Measurements from ENCODE around the gene GTF3C5.
"Not testable (repeated sequence)": the region's sequence is repeated elsewhere in the genome, so short reads cannot be mapped to it uniquely, and the experiment has no call there.

The GTF3C5 gene

GRCh38 chr9:132997591-132997990, 33.2 kb upstream of the GTF3C5 start:
- no peak for DNase-seq

DNA sequence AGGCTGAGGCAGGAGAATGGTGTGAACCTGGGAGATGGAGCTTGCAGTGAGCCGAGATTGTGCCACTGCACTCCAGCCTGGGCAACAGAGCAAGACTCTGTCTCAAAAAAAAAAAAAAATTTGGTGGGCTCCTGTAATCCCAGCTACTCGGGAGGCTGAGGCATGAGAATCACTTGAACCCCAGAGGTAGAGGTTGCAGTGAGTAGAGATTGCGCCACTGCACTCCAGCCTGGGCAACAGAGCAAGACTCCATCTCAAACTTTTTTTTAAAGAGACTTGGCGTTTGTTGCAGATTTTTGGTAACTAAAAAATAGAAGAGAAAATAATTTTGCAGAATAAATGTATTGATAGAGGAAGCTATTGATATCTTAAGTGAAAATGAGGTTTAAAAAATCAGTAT, 32.6 kb upstream of the GTF3C5 start:
- DNase-seq = not testable (repeated sequence)

GRCh38 chr9:132998831-132999635, 31.8 kb upstream of the GTF3C5 start:
- DNase-seq = no peak

GRCh38 chr9:133002147-133003070, 28.4 kb upstream of the GTF3C5 start:
- DNase-seq = no peak

- no peak for DNase-seq
Measured at GRCh38 chr9:133003071-133003461, 27.7 kb upstream of the GTF3C5 start.

DNA sequence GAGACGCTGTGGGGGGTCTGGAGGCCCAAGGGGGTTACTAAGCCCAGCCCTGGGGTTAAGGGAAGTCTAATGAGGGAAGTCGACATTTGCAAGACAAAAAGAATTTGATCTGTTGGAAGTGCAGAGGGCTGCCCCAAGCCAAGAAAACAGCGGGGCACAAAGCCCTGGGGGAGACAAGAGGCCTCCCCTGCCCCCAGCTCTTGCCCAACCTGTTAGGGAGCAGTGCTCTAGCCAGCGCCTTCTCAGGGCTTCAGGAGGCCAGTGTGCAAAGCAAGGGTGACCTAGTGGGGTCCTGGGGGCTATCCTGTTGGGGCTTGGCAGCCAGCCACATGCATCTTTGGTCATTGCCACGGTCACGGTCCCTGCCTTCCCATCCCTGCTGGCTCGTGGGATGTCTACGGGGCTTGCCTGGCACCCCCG, 27.1 kb upstream of the GTF3C5 start:
- DNase-seq = no peak

DNA sequence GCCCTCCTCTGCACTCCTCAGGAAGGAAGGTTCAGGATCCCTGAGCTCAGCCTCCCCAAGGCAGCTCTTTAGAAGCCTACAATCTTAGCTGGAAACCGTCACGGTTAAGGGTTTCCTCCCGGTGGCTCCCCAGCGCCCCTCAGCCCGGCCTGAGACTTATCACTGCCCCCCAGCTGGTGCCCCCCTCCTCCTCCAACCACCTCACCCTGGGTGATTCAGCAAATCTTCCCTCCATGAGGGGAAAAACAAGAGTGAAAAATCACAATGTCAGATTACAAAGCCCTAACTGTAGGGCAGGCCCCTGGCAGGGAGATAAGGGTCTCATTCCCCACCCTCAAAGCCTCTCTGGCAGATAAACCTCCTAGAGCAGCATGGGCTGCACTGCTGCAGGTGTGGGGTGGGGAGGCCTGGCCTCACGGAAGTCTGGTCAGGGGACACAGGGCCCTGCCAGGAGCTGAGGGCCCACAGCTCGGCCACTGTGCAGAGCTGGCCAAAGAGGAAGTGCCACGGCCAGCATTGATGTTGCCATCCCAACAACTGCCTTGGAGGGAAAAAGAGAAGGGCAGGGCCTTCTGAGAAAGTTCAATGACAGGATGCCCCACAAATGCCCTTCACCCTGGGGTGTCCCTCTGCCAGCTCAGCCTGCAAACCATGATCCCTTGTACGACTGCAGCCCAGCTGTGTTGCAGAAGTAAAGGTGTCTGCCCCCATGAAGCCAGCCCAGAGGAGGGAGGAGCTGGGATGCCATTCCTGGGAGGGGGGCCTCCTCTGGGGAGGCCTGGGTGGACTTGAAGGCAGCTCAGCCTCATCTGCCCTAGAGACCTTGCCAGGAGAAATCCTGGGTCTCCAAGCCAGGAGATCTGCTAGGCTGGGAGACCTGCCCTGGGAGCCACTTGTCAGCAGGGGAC, 26.5 kb upstream of the GTF3C5 start:
- DNase-seq = no peak

- no peak for DNase-seq
Measured at GRCh38 chr9:133004999-133005760, 25.6 kb upstream of the GTF3C5 start.

DNA sequence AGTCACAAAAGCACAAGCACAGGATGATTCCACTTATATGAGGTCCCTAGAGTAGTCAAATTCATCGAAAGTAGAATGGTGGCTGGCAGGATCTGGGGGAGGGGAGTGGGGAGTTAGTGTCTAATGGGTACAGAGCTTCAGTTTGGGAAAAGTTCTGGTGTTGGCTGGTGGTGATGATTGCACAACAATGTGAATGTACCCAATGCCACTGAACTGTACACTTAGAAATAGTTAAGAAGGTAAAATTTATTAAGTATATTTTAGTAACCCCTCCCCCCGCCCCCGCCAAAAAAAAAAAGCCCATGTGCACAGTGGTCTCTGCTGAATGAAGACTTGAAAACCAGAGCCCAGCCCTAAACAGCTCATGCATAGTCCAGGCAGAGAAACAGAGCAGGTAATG, 24.8 kb upstream of the GTF3C5 start:
- no peak for DNase-seq

GRCh38 chr9:133006731-133007352, 24.0 kb upstream of the GTF3C5 start:
- DNase-seq = no peak

- no peak for DNase-seq
Measured at GRCh38 chr9:133008406-133008805, 22.4 kb upstream of the GTF3C5 start.

GRCh38 chr9:133008824-133009223, 22.0 kb upstream of the GTF3C5 start:
- no peak for DNase-seq

GRCh38 chr9:133009906-133010582, 20.8 kb upstream of the GTF3C5 start:
- no peak for DNase-seq

GRCh38 chr9:133014696-133015095, 16.1 kb upstream of the GTF3C5 start:
- no peak for DNase-seq

- no peak for DNase-seq
Measured at GRCh38 chr9:133023117-133023890, 7.5 kb upstream of the GTF3C5 start.

- no peak for DNase-seq
Measured at GRCh38 chr9:133026426-133026825, 4.4 kb upstream of the GTF3C5 start.

GRCh38 chr9:133027134-133027533, 3.7 kb upstream of the GTF3C5 start:
- no peak for DNase-seq

DNA sequence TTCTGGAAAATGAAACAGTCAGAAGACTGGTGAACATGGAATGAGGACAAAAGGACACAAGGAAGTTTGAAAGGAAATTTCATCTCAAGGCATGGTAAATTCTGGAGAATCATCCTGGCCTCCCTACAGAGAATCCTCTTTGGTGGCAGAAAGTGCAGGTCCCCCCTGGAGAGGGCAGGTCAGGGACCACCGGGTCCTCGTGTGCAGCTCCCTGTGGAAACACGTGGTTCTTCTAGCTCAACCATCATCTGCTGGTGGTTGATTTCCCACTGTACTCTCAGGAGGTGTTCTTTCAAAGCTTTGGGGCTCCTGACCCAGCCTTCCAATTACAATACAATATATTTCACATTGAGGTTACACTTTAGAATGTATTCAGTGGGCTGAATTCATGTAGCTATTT, 2.6 kb upstream of the GTF3C5 start:
- no peak for DNase-seq

DNA sequence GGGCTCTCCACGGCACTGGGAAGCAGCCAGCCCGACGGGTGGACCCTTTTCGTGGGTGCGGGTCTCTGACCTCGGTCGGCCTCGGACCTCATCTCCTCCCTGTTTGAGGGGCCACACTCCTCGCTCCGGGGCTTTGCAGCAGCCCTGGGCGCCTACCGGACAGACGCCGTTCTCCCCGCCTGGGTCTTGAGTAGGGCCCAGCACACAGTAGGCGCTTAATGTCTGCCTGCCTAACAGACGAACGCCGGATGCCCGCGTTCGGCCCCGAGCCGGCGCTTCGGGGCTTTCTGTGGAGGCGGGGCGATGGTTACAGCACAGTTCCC, 842 bp upstream of the GTF3C5 start:
- no peak for DNase-seq

DNA sequence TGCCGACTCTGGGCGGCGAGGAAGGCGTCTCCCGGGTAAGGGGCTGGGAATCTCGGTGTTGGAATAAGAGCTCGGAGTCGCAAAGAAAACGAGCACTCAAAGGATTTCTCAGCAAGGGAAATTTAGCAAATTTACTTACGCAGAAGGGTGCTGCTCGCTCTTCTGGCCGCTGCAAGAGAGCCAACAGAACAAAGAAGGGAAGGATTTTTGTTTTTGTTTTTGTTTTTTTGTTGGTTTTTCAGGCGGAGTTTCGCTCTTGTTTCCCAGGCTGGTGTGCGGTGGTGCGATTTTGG, 279 bp downstream of the GTF3C5 start:
- DNase-seq = no peak

GRCh38 chr9:133031496-133031911, 707 bp downstream of the GTF3C5 start:
- DNase-seq = no peak

Data from NCI-H1930 (cell line).